ENCODE results near the gene TMEM150A. TPM values are rescaled to one million over a fixed set of nuclear protein-coding genes. Genes with fewer than 3 reads are reported as not detected.

TMEM150A gene
- total RNA-seq, 1 experiment from 2014 or later: 19.3 TPM

- no peaks in the 10 kb centered on the region for H3K79me1 ChIP-seq (ENCODE audit: insufficient read depth, low read depth, low read length, poor library complexity, severe bottlenecking)
- H3K23me2 ChIP-seq (ENCODE audit: insufficient read length, low read depth, low read length, poor library complexity, severe bottlenecking): peaks cover 7% of the 10 kb centered on the region
- Mint-ChIP-seq H3K27me3 (ENCODE audit: low read depth) (peaks cover 36% of the 10 kb centered on the region), H3K27ac (no peak overlapping the region), H3K9me3 (no peaks in the 10 kb centered on the region; a peak in 1 of 5 replicates), H3K36me3 (ENCODE audit: insufficient read depth in 1 of 3, low read depth in 3 of 3) (no peaks in the 10 kb centered on the region; a peak in 2 of 7 replicates), H3K4me3 (no peak overlapping the region), H3K4me1 (peaks cover 0 to 2% of the 10 kb centered on the region in 2 experiments; a peak in 1 of 4 replicates)
- no peak overlapping the region for H2BK120ac ChIP-seq (ENCODE audit: low read depth, low read length, poor library complexity, severe bottlenecking)
- H3K9ac ChIP-seq (ENCODE audit: extremely low read depth, insufficient read length, low read length): no peak overlapping the region
- H3K27me3 ChIP-seq (ENCODE audit: insufficient read depth, low read length): peaks cover 5% of the 10 kb centered on the region; the same call in 1 of the 2 replicates
- no peaks in the 10 kb centered on the region for H4K20me1 ChIP-seq (ENCODE audit: control insufficient read depth, insufficient read depth, insufficient read length)
- DNase-seq: no peak
- WGBS (ENCODE audit: extremely low coverage, insufficient read length, low lambda C conversion rate): no CpG with 5 or more reads among the region's 4 CpGs
- no peak overlapping the region for H2AK5ac ChIP-seq (ENCODE audit: insufficient read length, low read length)
- no peak overlapping the region for H2BK20ac ChIP-seq (ENCODE audit: low read depth, low read length, poor library complexity, severe bottlenecking)
- no peak overlapping the region for H3K4me2 ChIP-seq (ENCODE audit: insufficient read depth, insufficient read length, low read length)
- no peak overlapping the region for H3K23ac ChIP-seq (ENCODE audit: insufficient read length, low read depth, low read length)
- H2BK15ac ChIP-seq (ENCODE audit: low read depth, low read length): no peak overlapping the region
- H2BK12ac ChIP-seq (ENCODE audit: insufficient read length, low read depth, low read length): no peak overlapping the region
- H3K14ac ChIP-seq (ENCODE audit: insufficient read depth, low read length): no peak overlapping the region
- no peak overlapping the region for H3K27ac ChIP-seq (ENCODE audit: insufficient read length, low read depth, low read length)
- no peaks in the 10 kb centered on the region for H3K9me3 ChIP-seq (ENCODE audit: control insufficient read depth, low read depth, low read length)
- no peak overlapping the region for H3K4ac ChIP-seq (ENCODE audit: low read depth, low read length)
- no peak overlapping the region for H4K8ac ChIP-seq (replicated peaks; ENCODE audit: insufficient read length, low read depth, low read length)
- H3K79me2 ChIP-seq (ENCODE audit: insufficient read depth, low read length): no peaks in the 10 kb centered on the region
- no peak overlapping the region for H3K56ac ChIP-seq (ENCODE audit: insufficient read length, low read depth, low read length)
- TF ChIP-seq, protein P1, sequence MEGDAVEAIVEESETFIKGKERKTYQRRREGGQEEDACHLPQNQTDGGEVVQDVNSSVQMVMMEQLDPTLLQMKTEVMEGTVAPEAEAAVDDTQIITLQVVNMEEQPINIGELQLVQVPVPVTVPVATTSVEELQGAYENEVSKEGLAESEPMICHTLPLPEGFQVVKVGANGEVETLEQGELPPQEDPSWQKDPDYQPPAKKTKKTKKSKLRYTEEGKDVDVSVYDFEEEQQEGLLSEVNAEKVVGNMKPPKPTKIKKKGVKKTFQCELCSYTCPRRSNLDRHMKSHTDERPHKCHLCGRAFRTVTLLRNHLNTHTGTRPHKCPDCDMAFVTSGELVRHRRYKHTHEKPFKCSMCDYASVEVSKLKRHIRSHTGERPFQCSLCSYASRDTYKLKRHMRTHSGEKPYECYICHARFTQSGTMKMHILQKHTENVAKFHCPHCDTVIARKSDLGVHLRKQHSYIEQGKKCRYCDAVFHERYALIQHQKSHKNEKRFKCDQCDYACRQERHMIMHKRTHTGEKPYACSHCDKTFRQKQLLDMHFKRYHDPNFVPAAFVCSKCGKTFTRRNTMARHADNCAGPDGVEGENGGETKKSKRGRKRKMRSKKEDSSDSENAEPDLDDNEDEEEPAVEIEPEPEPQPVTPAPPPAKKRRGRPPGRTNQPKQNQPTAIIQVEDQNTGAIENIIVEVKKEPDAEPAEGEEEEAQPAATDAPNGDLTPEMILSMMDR (conservative IDR thresholded peaks at IDR 0.05): no peak
- no peak overlapping the region for H3T11ph ChIP-seq (ENCODE audit: low read length)
- no peaks in the 10 kb centered on the region; the same call in 1 of the 2 replicates for H3K4me1 ChIP-seq (ENCODE audit: insufficient read depth, low read length)
- H4K5ac ChIP-seq (ENCODE audit: insufficient read length, low read depth, low read length): no peak overlapping the region
- no peak overlapping the region for H2AFZ ChIP-seq (ENCODE audit: low read length)
- no peak overlapping the region for H2BK5ac ChIP-seq (ENCODE audit: insufficient read length, low read length)
- H4K91ac ChIP-seq (ENCODE audit: insufficient read length, low read depth, low read length): no peak overlapping the region
- no peak overlapping the region for H3K18ac ChIP-seq (ENCODE audit: insufficient read length, low read depth, low read length)
Measured at GRCh38 chr2:85588236-85588635, 14.3 kb downstream of the TMEM150A start.

Measured in H9 (cell line).